Measurements from ENCODE around the gene IL1RAP.

The IL1RAP gene

DNA sequence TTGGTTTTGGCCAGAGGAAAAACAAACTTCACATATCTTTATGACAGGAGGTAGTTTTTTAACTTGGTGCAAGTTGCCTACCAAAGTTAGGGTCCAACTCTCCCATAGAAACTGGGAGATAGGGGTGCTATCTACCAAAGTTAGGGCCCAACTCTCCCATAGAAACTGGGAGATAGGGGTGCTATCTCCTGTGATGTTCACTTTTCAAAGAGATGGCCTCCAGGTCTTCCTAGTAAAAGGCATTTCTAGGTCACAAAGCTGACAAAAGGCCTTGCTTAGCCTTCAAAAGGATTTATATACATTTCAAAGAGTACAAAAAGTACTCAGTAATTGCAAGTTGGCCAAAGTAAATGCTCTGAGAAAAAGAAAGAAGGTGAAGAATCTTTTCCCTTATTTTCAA lies 27.1 kb downstream of the IL1RAP start:
- DNase-seq (ENCODE audit: low read depth, low spot score), result no peak

DNA sequence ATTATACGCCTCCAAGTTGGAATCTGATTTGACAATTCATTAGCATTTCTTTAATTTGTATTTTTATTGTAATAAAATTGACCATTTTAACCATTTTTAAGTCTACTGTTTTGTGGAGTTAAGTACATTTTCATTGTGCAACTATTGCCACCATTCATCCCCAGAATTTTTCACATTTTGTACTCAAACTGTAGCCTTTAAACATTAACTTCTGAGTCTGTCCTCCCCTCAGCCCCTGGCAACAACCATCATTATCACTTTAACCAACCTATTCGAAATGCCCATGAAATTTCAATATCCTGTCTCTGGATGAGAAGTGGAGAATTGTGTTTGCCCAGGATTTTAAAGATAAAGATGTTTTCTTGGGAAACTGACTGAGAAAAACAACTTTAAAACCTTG lies 27.7 kb downstream of the IL1RAP start:
- DNase-seq (ENCODE audit: low read depth, low spot score), result no peak

DNA sequence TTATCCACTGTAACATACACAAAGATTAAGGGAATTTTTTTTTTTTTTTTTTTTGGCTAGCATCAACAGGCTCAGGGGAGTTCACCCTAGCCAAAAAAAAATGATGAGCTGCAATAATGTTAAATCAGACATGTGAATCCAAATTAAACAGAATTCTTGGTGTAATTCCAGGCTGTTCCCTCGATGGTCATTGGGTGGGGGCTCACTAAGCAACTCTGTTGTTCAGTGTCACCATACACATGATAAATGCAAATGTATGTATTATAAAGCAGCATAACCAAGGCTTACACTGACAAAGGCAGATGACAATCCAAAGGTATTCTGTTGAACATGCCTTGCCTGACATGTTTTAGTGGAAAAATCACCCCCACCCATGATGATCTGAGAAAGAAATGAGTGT lies 29.0 kb downstream of the IL1RAP start:
- no peak for DNase-seq (ENCODE audit: low read depth, low spot score)

DNA sequence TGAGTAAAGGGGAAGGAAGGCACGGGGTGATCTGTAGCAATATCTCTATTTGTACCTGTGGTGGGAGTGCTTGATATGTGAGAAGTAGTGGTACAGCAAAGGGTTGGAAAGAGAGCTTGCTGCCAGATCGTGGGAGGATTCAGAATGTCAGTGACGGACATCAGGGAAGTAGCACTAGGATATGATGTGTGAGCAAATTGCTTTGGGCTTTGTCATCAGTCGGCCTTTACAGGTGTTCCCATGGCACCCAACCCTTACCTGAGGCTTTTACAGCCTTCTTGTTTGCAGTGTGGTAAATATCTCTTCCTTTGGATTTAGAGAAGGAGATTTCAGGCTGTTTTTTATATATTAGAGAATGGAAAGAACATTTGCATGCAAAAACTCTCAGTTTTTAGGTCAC lies 29.8 kb downstream of the IL1RAP start:
- no peak for DNase-seq (ENCODE audit: low read depth, low spot score)

DNA sequence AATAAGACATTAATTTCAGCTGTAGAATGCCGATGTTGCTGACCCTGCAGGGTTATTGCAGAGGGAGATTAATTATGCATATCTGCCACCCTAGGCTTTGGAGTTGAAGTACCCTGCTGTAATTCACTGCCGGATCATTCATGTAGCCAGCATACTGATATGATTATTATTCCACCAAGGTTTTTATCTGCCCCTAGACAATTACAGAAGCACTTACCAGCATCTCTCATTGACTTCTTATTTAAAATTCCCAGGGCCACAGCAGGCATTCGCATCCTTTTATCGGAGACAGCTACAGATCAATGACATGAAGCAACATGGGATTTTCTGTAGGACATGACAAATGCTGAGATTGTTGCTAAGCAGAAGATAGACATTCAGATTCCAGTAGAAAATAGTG lies 31.3 kb downstream of the IL1RAP start:
- DNase-seq (ENCODE audit: low read depth, low spot score), result no peak

DNA sequence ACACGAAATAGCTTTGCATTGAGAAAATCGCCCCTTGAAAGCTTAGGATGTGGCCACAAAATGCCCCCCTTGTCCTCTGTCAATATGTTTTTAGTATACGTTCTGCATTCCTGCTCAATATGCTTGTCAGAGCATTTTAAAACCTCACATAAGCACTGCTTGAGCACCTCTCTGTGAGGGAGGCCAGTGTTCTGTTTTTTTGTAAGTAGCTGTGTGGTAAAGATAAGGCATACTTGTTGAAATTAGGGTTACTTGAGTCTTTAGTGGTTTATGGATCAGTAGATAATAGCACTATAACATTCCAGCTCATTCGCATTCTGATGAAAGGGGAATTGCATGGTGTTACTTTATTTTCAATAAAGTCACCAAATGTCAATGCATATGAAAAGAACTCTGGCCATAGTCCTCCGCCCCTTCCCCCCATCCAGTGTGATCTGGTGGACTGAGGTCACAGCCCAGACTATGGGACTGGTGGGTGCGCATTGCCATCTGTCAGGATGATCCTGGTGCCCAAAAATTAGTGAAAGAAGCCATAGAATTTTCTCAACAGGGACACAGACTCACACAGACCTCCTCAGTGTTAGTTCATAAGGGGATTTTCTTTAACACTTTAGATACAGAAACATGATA lies 33.1 kb downstream of the IL1RAP start:
- DNase-seq (ENCODE audit: low read depth, low spot score), result no peak

DNA sequence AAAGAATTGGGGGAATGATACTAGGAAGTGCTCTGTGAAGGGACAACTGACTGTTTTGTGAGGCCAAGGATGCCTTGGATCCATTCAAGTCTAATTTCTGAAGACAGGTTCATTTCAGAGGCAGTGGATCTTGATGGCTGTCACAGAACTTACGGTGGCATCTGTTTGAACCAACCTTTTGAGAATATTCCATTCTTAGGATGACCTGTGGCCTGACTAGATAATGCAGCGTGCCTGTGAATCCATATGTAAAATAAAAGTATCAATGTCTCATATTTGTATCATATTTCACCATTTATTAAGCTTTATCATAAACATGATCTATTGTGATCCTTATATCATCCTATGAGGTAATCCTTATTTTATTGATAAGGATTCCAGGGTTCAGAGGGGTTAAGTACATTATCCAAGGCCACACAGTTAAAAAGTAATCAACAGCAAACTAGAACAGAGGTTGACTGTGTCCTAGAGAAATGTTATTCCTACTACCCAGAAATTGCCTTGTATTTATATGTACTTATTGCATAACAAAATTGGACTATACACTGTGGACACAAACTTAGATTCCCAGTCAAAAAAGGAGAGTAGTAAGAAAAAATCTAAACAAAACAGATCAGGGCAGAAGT lies 34.3 kb downstream of the IL1RAP start:
- no peak for DNase-seq (ENCODE audit: low read depth, low spot score)

DNA sequence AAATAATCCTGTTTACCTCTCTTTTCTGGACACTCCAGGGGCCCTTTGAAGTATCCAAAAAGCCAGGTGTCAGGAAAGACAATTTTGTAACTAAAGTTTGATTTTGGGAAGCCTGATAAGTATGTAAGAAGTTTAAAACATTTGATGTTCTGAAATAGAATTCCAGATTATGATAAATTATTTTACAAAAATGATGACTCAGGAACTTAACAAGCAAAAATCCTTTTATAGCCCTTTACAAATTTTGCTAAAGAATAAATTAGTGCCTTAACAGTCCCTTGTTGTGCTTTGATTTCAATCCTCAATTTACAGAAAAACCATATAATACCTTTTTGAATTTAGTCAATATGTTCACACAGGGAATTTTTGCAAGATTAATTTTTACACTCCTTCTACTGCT lies 38.1 kb downstream of the IL1RAP start:
- no peak for DNase-seq (ENCODE audit: low read depth, low spot score)

DNA sequence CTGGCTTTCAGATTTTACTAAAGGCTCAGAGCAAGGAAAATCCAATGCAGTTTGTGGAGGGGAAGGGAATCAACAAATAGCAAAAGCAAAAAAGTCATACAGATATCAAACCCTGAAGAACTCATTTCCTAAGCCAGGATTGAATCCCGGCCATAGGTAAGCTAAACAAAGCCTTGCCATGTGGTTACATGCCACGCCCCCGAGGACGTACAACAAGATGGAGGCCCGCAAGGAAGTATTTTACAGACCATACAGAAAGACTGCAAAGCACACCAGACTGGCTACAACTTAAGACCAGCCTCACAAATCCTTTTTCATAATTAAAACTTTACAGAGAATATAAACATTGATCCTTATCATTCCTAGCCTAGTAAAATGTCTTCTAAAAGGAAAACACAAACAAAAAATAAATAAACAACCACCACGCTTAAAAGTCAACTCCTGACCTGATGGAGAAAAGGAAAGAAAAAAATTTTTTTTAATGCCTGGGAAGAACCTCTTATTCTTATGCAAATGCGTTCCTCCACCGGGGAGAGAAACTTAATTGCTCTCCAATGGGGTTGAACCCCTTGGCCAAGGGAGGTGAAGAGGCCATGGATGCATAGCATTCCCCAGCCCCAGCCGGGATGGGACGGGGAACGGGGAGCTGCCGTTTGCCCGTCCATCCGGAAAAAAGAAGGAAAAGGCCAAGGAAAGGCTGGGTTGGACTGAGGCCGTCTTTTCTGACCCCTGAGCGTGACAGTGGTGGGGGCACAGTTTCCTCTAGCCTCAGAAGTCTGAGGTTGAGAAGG lies 39.3 kb downstream of the IL1RAP start:
- DNase-seq (ENCODE audit: low read depth, low spot score), result no peak

DNA sequence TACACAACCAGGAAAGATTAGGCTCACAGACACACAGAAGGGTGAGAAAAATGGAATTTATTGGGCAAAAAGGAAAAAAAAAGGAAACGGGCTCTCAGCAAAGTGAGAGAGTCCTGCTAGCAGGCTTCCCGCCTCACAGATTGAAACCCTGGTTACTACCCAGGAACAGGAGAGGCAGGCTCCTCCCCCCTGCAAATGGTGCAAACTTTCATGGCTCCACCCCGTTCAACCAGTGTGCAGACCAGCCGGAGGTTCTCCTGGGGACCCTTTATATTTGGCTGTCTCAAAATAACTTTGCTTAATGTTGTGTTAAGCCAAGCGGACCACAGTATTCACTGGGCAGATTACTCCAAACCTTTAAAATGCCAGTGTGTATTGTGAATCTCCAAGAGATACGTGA lies 40.3 kb downstream of the IL1RAP start:
- no peak for DNase-seq (ENCODE audit: low read depth, low spot score)

DNA sequence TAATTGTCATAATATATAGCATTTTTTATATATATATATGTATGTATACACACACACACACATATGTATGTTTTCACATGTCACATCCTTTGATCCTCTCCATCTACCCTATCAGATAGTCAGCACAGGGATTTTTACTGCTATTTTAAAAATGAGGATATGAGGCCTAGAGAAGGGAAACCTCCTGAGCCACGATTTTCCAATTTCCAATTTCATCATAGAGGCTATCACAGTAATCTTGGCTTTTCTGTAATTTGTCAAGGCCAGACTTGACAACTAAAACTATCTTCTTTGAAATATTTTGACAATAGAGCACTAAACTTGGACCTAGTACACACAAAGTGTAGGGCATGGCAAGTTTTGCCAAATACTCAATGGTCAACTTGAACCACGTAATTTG lies 42.5 kb downstream of the IL1RAP start:
- no peak for DNase-seq (ENCODE audit: low read depth, low spot score)

DNA sequence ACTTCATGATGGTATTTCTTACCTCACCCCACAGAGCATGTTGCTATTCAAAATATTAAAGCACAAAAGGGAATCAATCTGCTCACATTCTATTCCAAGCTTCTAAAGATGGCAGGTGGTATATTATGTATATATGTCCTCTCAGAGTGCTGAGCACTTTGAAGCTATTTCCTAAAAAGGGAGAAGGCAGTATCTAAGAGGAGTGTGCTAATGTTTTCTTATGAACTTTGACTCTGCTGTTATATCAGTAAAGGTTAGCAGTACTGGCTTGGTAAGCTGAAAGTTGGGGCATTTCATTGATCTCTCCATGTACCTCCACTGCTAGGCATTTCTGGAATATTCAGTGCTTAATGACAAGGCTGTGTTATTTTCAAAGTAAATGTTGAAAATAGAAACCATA lies 43.4 kb downstream of the IL1RAP start:
- no peak for DNase-seq (ENCODE audit: low read depth, low spot score)

DNA sequence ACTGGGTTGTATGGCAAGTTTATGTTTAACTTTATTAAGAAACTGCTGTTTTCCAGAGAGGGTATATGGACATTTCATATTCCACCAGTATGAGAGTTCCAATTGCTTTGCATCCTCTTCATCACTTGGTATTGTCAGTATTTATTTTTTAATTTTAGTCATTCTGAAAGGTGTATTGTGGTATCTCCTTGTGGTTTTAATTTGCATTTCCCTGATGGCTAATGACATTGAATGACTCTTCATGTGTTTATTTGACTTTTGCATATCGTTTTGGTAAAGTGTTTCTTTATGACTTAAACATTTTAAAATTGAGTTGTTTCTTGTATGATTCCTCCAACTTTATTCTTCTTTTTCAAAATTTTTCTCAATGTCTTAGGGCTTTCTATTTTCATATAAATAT lies 44.4 kb downstream of the IL1RAP start:
- no peak for DNase-seq (ENCODE audit: low read depth, low spot score)

DNA sequence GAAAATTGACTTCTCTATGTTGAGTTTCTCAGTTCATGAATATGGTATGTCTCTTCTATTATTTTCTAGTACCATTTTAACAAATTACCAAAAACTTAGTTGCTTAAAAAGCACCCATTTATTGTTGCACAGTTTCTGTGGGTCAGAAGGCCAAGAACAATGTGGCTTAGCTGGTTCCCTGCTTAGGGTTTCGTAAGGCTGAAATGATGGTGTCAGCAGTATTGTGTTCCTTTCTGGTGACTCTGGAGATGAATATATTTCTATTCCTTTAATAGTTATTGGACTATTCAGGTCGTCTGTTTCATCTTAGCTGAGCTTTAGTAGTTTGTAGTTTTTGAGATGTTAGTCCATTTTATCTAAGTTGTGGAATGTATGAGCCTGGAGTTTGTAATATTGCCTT lies 44.9 kb downstream of the IL1RAP start:
- no peak for DNase-seq (ENCODE audit: low read depth, low spot score)

DNA sequence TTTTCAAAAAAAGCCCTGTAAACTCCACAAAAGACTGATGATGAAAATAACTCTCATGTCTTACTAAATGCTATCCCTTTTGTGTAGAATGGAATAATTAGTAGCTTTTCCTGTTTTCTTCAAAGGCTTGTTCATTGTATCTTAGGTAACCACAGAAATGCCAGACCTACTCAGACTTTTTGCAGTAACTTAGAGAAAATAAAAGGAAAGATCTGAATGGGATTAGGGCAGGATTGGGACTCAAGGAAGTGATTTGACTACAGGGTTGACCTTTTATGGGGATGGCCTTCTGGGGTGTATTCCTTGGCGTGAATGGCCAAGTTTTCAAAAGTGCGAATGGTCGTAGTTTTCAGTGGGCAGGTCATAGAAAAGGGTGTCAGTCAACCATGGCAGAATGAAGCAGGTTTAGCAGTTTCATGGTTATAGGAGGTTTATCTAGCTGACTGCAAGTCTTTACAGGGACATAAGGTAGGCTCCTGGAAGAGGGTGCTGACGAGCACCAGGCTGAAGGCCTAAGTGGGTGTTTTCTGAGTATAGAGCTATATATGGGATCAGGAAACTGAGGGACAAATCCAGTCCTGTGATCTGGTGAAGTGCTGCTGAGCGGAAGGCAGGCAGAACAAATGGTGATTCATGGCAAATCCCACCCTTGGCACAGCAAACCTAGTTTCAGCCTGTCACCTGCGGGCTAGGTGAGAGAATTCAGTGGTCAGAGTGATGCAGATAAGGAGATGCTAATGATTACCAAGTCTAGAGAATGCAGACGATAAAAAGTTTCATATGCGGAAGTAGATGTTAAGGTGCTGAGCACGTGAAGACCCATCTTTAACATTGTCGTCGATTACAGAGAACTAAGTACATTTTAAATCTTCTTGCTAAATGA lies 46.4 kb downstream of the IL1RAP start:
- DNase-seq (ENCODE audit: low read depth, low spot score), result peak; percentile 58

DNA sequence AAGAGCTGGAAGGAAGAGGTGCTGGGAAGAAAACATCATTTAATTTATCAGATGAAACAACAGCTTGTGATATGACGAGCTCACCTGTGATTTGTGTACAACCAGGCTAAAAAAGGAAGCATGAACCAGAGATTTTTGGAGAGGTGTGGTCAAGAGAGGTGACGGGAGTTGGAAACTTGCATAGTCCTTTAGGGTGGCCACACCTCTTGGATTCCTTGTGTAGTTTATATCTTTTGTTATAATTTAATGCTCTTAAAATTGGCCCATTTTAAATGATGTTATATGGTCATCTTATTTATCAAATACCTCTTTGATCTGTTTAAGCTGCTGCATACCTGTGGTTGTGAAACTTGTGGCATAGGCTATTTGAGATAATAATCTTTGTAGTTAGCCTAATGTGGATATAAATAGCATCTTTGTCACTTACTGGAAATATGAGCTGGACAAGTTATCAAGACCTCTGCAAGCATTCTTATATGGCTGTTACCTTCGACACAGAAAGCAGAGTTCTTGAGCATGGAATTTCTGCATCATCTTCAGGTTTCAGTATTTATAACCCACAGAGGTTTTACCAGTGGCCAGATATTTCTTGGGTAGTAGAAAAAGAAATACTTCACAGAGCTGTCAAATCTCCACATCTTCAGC lies 49.1 kb downstream of the IL1RAP start:
- peak; percentile 60 for DNase-seq (ENCODE audit: low read depth, low spot score)

DNA sequence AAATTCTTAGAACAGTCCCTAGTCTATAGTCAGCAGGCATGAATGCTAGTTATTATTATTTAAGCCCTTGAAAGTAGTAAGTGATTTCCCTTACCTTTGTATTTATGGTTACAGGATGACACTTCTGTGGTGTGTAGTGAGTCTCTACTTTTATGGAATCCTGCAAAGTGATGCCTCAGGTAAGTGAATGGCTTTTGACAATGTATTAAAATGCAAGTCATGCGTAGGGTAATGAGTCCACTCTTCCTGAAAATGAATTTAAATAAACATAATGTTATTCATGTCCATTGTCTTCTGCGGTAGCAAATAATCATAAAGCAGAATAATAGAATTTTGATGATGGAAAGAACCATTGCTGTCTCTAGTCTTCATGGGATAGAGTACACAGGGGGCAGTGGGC lies 50.3 kb downstream of the IL1RAP start:
- DNase-seq (ENCODE audit: low read depth, low spot score), result no peak

DNA sequence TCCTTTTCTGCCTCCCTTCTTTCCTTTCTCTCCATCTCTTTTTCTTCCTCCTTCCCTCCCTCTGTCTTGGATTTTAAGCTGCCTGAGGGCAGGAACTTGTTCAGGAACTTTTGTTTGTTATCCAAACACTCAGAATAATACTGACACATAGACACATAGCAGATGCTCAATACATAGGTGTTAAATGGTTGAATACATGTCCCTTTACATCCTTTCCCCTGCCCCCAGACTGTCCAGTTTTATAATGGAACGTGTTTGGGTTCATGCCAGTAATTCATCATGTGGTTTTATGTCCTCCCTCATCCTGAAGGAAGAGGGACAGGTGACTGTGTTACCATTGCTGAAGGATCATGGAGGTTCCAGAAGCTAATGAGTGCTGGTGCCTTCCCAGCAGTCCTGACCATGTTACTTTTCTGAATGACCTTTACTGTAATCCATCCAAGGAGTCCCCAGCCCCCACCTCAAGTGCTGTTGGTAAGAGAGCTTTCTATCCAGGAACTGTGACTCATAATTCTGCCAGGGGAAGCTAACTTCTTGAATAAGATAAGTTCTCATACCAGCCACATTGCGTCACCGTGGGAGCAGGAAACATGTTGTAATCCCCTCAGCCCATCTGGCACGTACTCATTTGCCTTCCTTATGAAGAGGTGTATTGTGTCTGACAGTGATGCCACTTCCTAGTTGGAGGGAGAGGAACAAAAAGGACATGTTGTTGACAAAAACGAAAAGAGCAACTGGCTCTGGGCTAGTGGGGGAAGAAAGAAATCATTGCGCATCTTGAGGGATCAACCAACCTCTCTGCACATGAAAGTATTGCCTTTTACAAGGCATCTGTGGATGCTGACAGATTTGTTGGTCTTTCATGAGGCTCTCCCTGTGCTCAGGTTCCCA lies 52.4 kb downstream of the IL1RAP start:
- DNase-seq (ENCODE audit: low read depth, low spot score), result peak; percentile 98

DNA sequence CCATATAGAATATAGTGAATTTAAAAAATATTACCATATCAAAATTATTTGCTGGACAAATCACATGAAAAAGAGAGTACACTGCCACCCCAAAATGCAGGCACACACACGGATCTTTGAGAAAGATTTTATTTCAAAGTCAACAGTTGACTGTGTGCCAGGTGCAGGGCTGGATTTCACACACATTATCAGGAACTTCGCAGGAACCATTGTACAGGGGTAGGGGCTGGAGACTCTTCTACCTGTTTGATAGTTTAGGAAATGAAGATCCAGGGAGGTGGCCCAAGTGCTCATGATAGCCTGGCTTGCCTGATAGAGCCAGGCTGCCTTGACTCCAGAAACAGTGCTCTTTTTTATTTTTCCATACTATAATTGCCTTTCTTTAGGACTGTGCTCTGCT lies 54.2 kb downstream of the IL1RAP start:
- DNase-seq (ENCODE audit: low read depth, low spot score), result no peak

DNA sequence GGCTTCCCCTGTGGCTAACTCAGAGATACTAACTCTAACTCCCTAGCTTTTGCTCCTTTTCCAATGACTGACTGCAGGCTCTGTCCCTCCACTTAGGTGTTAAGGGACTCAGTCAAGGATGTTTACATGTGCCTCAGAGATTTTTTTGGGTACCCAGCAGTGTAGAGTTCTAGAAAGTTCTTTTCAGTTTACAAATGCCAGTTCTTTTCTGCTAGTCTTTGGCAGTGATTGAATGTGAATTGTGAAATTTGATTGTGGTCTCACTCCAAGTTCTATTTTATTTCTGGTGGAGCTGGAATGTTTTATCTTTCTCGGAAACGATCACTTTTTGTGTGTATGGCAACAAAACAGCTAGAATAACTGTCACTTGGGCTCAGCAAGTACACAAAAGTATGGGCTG lies 60.6 kb downstream of the IL1RAP start:
- DNase-seq (ENCODE audit: low read depth, low spot score), result no peak
